Endothelial cell of umbilical vein (primary cell): Measurements from ENCODE around the gene SIRT5.

Source experiments
- EZH2 ChIP-seq: IDR thresholded peaks from 2 replicates; pipeline ENCODE4 v1.6.1; 2012; ENCODE audit warnings: borderline replicate concordance, low read depth, mild to moderate bottlenecking, moderate library complexity, low read length, inconsistent platforms; ENCODE audit not compliant: severe bottlenecking
- JUN ChIP-seq: IDR thresholded peaks from 2 replicates; pipeline ENCODE4 v1.6.1; 2011; ENCODE audit warnings: borderline replicate concordance, low read depth; ENCODE audit not compliant: insufficient read length, insufficient read depth
- MYC ChIP-seq: IDR thresholded peaks from one replicate; pipeline ENCODE4 v1.6.1; 2011; ENCODE audit warnings: mild to moderate bottlenecking, low read depth, low read length
- POLR2A ChIP-seq: IDR thresholded peaks from 2 replicates; pipeline ENCODE4 v1.6.1; 2012; ENCODE audit warnings: low read depth, mild to moderate bottlenecking, control low read depth, low read length
- POLR2AphosphoS5 ChIP-seq: IDR thresholded peaks from 2 replicates; pipeline ENCODE4 v1.6.1; 2012; ENCODE audit warnings: low read depth, mild to moderate bottlenecking, control low read depth, low read length, moderate library complexity; ENCODE audit not compliant: insufficient read depth
- TF ChIP-seq, protein P1 (sequence below), 2 donors: IDR thresholded peaks; 1 replicate in 1 of 2; 2 replicates in 1 of 2; pipeline ENCODE4 v1.5.1; 2011; ENCODE audit warnings: low read length in 2 of 2, mild to moderate bottlenecking in 2 of 2, moderate library complexity in 2 of 2, control low read depth in 1 of 2, inconsistent platforms in 1 of 2, low read depth in 1 of 2; ENCODE audit not compliant: insufficient read depth in 1 of 2; ENCODE audit errors: extremely low read depth in 1 of 2

GRCh38 chr6:13614126-13614925 is 39.9 kb downstream of the SIRT5 start:
- no peak for TF ChIP-seq MYC
- TF ChIP-seq POLR2AphosphoS5, result no peak
- no peak for TF ChIP-seq JUN
- TF ChIP-seq, protein P1, sequence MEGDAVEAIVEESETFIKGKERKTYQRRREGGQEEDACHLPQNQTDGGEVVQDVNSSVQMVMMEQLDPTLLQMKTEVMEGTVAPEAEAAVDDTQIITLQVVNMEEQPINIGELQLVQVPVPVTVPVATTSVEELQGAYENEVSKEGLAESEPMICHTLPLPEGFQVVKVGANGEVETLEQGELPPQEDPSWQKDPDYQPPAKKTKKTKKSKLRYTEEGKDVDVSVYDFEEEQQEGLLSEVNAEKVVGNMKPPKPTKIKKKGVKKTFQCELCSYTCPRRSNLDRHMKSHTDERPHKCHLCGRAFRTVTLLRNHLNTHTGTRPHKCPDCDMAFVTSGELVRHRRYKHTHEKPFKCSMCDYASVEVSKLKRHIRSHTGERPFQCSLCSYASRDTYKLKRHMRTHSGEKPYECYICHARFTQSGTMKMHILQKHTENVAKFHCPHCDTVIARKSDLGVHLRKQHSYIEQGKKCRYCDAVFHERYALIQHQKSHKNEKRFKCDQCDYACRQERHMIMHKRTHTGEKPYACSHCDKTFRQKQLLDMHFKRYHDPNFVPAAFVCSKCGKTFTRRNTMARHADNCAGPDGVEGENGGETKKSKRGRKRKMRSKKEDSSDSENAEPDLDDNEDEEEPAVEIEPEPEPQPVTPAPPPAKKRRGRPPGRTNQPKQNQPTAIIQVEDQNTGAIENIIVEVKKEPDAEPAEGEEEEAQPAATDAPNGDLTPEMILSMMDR (IDR thresholded peaks at IDR 0.05; ENCODE audit: extremely low read depth in 1 of 2, insufficient read depth in 1 of 2, low read depth in 1 of 2, low read length in 2 of 2), result no peak
- no peak for TF ChIP-seq POLR2A
- TF ChIP-seq EZH2, result no peak
